DMS53 (cell line): ENCODE results near the gene ARMS2.

Experiments used
- DNase-seq: peaks from one replicate; lab custom pipeline; 2025; lab: John Stamatoyannopoulos, UW

Gene ARMS2, protein sequence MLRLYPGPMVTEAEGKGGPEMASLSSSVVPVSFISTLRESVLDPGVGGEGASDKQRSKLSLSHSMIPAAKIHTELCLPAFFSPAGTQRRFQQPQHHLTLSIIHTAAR

DNA sequence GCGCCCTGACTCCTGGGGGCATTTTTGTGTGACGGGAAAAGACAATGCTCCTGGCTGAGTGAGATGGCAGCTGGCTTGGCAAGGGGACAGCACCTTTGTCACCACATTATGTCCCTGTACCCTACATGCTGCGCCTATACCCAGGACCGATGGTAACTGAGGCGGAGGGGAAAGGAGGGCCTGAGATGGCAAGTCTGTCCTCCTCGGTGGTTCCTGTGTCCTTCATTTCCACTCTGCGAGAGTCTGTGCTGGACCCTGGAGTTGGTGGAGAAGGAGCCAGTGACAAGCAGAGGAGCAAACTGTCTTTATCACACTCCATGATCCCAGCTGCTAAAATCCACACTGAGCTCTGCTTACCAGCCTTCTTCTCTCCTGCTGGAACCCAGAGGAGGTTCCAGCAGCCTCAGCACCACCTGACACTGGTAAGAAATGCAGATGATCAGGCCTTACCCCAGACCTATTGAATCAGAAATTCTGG, at the start of gene ARMS2:
TSS of gene ARMS2 (plus strand) at position 51 of the 478 bp plus-strand sequence. CDS start at position 126, 75 bp downstream.
- no peak for DNase-seq

DNA sequence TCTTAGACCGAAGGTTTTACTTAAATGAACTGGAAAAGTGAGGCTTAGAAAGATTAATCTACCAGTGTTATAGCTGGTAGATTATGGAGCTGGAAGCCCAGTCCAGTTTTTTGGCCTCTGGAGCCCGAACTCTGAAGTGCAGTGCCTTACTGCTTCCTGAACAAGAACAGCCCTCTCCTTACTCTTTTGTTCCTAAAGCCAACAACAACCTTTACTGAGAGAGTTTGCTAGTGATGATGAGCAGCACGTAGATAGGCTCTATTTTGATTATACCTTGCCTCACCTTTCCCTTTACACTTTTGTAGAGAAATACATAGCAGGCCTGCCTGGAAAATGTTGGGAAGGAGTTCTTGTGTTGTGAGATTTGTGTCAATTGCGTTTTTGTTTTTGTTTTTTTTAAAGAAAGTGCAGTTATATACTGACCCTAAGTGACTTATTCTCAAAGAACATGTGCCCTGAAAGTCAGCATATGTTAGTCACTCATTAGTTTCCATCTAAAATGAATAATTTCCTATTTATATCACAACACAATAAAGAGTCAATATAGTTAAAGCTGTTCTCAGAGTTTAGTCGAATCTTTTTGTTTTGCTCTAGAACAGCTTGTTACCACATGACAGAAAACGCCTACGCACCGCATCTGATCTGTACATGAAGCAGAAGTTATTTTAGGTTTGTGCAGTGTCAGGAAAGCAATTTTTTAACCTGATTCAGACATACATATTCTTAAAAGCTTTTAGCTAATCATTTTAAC, 46.9 kb upstream of the ARMS2 start:
- DNase-seq: no peak

DNA sequence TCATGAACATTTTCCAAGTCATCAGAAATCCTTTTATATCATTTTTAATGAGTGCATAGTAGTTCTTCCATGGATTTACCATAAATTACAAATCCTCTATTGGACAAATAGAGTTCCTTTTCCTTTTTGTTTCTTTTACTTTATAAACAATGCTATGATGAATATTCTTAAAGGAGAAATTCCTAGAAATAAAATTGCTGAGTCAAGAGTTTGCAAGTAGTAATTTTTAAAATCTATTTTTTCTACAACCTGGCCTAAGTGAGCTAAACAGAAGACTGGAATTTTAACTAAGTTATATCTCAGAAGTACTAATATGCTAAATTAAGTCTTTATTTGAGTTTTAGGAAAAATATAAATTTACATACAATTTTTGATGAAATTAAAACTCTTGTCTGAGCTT, 41.1 kb upstream of the ARMS2 start:
- no peak for DNase-seq

DNA sequence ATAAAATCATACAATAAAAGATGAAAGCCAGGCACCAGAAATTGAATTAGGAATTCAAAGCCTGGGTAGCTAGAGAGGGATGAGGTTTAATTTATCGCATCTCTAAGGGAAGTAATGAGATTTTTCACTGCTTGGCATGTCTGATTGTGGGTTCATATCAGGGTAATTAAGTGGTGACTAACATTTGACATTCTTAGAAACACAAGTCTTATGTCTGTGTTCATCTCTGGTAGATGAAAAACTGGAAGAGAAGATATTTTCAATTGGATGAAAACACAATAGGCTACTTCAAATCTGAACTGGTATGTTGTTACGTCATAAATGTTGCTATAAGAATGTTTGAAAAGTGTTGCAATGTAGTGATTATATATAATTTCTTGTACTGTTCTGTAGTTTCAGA, 36.8 kb upstream of the ARMS2 start:
- no peak for DNase-seq

DNA sequence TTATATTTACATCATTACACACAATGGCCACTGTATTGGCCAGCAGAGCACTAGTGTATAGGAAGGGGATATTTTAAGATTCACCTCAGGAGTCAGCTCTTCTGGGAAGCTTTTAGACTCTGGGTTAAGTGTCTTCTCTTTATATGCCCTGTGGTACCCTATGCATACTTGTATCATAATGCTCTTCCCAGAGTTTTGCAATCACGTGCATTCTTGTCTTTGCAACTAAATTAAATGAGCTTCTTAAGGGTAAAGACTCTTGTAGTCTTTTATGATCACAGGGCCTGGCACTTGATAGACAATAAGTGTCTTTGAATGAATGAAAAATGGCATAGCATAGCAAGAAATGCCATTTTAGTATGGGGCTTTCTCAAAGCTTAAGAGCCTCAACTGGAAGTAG, 35.4 kb upstream of the ARMS2 start:
- no peak for DNase-seq

DNA sequence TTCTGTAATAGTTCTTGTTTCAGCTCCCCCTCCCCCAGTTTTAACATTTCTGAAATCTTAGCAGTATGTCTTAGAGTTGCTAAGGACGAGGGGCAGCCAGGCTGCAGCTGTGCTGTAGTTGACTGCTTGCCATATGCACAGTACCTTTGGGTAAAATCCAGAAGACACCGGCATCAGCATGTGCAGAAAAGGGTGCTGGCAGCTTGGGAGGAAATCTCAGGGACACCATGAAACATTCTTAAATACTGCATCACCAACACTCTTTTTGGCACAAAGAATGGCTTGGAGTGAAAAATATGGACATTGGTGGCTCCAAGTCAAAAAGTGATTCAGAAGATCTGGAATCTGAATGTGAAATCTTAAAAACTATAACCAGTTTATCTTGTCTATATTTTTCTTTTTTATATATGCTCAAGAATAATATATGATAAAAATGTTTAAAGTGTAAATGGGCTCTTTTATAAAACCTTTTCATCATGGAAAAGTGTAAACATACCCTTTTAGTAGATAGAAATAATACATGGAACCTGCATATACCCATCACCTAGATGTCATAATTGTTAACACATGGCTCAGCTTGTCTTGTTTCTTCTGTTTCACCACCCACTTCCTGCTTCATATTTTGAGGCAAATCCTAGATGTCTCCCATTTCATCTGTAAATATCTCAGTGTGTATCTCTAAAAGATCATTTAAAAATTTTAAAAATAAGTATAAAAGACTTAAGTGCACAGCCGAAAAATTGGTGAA, 34.4 kb upstream of the ARMS2 start:
- no peak for DNase-seq

DNA sequence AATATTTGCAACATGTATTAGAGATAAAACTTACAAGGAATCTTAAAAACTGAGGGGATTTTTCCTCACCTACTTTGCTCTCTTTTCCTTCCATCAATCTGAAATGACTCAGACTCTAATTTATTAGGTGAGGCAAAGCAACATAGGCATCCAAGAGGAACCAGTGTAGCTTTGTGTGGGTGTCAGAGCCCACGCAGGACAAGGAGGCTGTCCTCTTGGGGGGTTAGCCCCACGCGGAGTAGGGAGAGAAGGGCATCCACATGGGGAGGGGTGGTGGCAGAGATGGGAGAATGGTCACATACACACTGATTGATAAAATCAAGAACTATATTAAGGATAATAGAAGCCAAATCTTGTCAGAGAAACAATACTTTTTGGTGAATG, 33.8 kb upstream of the ARMS2 start:
- DNase-seq: no peak

DNA sequence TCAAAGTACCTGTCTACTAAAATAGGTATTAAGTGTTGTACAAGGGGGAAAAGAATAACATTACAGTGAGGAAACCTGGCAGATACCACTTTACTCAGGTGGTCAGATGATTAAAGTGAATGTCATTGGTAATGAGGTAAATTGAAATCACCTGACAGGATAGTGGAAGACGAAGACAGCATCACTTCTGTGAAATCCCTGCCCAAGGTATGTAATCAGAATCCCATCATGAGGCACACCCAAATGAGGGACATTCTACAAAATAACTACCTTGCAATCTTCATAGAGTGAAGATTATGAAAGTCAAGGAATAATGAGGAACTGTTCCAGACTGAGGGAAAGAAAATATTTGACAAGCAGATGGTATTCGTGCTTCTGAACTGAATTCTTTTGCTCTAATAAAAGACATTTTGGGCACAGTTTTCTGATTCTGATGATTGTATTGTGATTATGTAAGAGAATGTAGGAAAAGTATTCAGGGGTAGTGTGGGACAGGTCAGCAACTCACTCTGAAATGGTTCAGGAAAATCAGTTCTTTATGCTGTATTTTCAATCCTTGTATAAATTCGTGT, 33.3 kb upstream of the ARMS2 start:
- no peak for DNase-seq

DNA sequence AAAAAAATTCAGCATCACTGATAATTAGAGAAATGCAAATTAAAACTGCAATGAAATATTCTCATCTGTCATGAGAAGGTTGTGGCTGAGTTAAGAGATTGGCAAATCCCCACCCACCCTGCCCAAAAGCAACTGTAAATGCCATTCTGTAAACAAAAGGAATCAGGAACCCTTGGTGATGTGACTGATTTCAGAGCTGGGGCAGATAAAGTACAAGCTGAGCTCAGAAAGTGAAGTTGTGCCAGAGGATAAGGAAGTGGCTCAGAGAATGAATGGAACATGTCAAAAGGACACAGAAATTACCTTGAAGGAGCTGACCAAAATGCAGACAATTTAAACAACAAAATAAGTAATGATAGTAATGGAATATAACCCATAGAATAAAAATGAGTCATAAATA, 32.7 kb upstream of the ARMS2 start:
- DNase-seq: no peak

DNA sequence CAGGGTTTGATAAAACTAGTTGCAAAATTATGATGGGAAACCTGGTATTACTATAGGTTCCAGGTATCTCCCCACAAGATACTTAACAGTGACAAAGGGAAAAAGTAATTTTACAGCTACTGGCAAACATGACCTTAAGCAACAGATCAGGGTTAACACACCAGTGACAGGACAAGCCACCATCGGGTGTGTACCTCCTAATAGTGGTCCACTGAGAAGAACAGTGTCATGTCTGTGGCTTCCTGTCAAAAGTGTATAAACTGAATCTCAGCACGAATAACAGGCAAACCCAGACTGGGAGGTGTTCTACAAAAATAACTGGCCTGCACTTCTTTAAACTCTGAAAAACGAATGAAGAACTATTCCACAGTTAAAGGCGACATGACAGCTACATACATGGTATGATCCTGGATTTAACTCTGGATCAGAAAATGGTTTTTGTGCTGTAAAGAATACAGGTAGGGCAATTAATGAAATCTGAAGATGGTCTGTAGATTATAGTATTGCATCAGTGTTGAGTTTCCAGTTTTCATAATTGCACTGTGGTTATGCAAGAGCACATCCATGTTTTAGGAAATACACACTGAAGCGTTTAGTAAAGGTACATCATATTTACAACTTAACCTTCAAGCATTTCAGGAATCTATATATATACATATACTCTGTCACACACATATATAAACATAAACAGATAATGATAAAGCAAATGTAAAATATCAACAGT, 32.0 kb upstream of the ARMS2 start:
- DNase-seq: no peak

DNA sequence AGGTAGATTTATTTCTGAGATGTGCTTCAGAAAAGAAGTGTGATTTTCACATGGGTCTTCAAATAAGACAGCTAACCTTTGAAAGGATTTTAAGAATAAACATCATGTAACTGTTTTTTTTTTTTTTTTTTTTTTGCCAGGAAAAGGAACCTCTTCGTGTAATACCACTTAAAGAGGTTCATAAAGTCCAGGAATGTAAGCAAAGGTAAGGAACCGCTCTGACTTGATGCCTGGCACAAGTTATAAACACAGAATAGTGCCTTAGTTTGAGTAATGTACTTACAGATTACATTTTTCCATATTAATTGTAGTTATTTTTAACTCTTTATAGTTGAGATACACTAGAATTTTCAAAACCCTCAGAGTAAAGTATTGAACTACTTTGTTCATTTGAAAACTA, 30.4 kb upstream of the ARMS2 start:
- no peak for DNase-seq

DNA sequence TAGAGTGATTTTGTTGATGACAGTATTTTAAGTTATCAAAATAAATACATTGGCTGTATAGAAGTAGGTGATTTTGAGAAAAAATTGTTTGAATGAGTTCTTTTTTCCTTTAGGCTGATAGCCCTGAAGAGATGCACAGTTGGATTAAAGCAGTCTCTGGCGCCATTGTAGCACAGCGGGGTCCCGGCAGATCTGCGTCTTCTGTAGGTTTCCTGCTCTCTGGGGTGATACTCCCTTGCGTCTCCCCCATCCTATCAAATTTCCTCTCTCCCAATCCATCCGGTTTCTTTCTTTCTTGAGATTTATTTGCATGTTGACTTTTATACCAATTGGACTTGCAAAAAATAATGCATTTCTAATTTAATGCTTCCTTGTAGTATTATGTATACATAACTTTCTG, 27.6 kb upstream of the ARMS2 start:
- DNase-seq: no peak

DNA sequence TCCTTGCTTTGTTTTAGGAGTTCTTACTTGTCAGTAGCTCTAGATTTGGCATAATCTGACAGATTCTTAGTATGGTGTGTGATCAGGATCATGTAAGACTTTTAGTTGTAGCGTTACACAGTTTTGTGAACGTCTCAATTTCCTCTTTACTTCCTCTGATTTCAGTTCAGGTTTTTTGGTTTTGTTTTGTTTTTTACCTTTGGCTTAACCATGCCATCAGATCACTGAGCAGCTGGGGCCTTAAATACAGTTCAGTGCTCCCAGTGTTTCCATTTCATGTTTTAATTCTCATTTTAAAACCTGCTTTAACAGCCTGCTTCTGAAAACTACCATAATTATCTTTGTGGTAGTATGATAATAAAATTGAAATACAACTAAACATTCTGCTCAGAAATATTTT, 27.2 kb upstream of the ARMS2 start:
- no peak for DNase-seq

DNA sequence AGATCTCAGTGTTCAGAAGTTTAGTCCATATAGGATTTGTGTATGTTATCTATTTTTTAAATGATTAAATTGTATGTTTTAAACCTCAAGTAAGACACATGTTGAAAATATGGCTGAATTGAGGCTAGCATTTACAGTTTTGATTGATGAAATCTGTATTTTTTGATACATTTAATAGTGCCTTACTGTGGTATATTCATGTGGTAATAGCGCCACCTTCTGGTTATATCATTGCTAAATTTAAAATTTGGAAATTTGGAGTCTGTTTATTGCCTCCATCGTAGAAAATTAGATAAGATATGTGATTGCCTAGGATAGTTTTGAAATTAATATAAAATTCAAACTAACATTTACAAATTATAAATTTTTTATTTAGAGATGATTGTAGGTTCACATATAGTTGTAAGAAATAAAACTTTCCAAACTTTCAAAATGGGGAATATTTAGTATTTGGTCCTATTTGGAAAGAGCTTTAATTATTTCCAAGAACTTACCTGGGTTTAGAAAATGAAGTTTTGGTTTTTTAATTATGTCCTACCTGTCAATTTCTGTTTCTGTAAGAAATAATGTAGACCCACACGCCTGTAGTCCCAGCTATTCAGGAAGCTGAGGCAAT, 19.1 kb upstream of the ARMS2 start:
- DNase-seq: peak; percentile 73

DNA sequence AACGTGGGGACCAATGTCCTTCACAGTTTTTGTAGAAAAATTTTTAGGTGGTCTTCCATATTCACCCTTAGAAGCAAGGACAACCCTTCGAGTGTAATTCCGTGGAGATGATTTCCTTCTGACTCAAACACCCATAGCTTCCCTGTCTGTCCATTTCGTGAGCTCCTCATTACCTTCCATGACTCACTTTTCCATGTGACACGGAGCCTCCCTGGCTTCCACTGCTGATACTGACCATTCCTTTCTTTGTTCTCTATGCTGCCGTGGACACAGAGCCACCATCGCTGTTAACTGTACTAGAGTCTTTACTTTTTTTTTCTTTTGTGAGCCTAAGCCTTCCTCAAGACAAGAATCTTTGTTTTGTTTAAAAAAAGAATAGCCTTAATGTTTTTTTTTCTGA, 12.5 kb upstream of the ARMS2 start:
- peak; percentile 83 for DNase-seq

DNA sequence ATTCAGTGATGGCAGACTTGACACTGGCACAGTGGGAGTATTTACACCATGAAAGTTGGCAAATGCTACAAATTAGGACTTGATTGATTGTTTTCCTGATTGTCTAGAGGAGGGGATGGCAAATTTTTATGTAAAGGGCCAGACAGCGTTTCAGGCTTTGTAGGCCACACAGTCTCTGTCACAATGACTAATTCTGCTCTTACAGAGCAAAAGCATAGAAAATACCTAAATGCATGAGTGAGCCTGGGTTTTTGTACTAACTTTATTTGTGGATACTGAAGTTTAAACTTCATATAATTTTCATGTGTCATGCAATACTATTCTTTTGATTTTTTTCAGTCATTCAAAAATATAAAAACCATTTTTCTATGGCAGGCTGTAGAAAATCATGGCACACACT, 9.0 kb upstream of the ARMS2 start:
- DNase-seq: no peak

DNA sequence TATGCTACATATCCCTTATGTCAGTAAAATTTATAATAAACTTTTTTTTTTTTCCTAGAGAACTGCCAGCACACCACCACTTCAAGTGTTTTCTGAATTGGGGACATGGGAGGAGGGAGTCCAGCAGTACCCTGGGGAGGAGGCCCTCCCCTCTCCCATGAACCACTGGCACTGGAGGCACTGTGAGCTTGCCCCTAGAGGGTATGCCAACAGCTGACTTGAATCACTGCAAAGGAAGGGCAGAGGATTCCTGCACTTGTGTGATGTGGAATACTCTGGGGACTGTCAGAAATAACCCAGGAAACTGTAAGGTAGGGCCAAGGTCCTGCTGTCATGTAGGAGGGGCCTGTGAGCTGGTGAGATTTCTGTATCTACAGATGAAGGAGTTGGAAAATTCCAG, 8.5 kb upstream of the ARMS2 start:
- DNase-seq: no peak

DNA sequence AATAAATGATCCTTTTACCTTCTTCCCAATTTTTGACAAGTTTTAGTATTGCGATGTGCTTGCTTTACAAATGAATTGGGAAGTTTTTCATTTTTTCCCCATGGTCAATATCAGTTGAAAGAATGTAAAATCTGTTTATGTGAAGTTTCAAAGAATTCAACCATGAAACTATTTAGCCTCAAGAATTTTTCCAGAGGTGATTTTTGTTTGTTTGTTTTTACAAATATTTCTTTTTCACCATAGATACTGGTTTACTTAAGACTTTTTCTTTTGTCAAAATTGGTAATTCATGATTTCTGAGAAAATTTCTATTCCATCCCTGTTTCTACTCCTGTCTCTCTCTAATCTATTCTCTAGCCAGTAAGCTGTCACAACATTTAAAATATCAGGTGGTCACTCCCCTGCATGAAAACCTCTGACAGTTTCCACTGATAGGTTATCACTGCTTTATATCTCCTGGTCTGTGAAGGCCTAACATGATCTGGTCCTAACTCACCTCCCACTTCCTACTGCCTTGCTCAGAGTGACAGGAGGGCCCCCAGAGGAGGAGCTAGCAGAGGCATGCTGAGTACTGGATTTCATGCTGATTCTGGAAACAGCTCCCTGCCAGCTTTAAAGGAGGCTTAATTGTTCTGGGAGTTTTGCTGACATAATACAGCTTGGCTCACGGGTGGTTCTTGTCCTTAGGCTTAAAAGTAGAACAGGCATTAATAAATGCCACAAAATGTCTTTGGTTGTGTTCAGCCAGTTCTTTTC, 7.6 kb upstream of the ARMS2 start:
- DNase-seq: peak; percentile 22

DNA sequence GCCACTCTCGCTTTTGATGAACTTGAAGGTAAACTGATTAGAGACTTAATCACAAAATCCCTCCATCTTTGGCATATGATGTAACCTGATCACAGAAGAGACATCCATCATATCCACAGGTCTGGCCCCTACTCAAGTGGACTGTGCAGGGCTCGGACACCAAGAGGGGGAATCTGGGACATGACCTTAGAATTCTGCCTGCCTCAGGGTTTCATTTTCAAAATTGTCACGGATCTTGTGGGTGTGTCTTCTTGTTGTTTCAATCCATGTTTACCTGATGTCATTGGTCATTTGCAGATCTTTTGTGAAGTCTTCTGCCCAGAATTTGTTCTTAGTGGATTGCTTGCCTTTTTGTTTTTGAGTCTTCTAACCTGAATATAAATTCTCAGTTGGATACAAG, 5.9 kb upstream of the ARMS2 start:
- no peak for DNase-seq

DNA sequence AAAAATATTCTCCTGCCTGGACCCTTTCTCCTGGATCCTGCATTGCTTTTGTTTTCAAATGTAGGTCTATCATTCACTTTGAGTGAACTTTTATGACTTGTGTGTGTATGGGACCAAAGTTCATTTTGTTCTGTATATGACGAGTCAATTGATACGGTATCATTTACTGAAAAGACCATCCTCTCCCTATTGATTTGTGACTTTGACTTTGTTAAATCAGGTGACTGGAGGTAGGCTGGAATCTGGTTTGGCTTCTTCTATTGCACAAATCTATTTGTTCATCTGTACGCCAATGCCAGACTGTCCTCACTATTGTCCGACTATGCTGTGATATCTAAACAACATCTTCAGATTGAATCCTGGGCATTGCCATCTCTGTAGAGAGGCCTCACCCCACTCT, 5.3 kb upstream of the ARMS2 start:
- DNase-seq: no peak

DNA sequence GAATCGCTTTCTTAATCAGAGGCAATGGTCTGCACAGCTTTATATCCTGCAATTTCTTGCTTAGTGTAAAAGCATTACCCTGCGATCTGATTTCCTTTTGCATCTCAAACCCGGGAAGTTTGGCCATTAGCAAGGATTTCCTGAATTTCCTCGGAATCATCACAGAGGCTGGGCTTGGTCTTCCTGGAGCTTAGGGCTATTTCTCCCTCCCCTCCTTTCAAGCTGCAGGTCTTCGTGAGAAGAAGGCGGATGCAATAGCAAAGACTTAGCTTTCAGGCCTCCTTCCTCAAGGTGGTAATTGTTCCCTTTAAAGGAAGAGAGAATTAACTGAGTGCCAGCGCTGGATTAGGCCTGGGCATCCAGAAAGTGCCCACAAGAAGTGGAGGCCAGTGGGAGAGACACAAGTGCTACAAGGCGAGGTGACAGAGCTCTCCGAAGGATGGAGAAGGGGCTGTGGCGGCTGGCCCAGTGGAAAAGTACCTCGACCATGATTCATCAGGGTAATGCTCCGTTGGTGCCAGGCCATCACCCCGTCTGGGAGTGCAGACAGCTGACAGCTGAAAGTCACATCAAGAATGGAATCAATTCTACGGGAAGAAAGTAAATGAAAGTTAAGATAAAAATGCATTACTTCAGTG, 4.0 kb upstream of the ARMS2 start:
- no peak for DNase-seq
